Measurements from ENCODE around the gene TLE5.
"Not testable (repeated sequence)": the region's sequence is repeated elsewhere in the genome, so short reads cannot be mapped to it uniquely, and the experiment has no call there.

TLE5 gene

GRCh38 chr19:3066482-3067049, 4.3 kb upstream of the TLE5 start:
- H3K4me3 ChIP-seq (ENCODE audit: low read length): no peak overlapping the region
- DNase-seq (ENCODE audit: low read depth, low spot score): no peak

DNA sequence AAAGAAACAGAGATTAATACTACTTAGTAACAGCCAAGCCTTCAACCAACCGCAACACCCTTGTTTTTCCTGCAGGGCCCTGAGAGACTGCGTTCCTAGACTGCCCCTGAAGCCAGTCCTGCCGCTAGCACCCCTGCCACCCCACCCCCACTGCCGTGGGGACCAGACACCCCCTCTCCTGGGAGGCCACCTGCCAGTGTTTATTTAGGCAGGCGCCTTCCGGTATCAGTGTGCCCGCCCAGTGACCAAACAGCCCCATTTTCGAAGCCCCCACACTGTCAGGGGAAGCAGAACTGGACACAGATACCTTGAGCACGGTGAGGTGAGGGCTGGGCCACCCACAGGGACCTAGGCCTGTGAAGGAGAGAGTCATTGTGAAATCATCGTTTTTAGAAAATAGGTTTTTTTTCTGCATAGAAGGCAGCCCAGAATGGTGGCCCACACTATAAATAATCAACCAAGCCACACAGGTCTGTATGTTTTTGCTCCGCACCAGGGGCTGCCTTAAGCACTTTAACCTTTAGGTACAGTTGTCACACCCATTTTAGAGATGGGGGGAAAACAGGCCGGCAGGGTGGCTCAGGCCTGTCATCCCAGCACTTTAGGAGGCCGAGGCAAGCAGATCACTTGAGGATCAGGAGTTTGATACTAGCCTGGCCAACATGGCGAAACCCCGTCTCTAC, 3.5 kb upstream of the TLE5 start:
- H3K4me3 ChIP-seq (ENCODE audit: low read length): no peak overlapping the region
- DNase-seq (ENCODE audit: low read depth, low spot score): no peak

DNA sequence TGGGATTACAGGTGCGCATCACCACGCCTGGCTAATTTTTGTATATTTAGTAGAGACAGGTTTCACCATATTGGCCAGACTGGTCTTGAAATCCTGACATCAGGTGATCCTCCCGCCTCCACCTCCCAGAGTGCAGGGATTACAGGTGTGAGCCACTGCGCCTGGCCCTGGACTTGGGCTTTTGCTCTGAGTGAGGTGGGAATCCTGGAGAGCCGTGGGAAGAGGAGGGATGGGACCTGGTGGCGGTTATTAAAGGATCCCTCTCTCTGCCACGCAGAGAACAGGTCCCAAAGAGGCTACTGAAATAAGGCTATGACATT, 1.7 kb upstream of the TLE5 start:
- H3K4me3 ChIP-seq (ENCODE audit: low read length): no peak overlapping the region
- no peak for DNase-seq (ENCODE audit: low read depth, low spot score)

DNA sequence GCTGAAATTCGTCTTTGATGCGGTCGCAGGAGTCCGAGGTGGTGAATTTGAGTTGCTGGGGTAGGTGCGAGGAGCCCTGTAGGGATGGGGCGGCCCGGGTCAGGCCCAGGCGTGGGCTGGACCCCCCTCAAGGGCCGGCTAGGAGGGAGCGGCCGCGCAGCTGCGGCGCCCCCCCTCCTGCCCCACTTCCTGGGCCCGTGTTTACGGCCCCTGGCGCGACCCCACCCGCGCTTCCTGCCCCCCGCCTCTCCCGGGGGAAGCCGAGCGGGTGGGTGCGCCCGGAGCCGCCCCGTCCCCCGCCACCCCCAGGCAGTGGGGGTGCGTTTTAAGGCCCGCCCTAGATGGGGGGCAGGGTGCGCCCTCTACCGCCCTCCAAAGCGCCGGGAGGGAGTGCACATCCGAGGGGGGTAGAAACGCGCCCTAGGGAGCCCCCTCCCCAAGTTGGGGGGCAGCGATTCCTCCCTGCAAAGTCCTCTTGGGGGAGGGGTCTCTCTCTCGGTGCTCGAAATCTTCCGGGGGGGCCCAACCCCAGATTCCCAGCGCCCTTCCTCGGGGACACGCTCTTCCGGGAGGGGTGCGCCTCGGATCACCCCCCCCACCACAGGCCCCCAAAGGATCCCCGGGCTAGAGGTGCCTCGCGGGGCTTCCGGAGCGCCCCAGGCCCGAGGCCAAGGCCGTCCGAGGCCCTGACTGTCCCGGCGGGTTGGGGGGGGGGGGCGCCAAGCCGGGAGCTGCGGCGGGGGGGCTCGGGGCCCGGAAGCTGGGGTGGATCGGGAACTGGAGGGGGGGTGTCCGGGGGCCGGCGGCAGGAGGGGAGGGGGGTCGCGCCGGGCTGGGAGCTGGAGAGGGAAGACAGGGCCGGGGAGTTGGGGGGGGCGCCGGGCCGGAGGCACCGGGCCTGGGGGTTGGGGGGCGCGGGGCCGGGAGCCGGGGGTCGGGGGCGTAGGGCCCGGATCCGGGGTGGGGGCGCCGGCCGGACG, 823 bp downstream of the TLE5 start:
- peak; percentile 66 for DNase-seq (ENCODE audit: low read depth, low spot score)
- peak overlapping the region; percentile 72 for H3K4me3 ChIP-seq (ENCODE audit: low read length)

DNA sequence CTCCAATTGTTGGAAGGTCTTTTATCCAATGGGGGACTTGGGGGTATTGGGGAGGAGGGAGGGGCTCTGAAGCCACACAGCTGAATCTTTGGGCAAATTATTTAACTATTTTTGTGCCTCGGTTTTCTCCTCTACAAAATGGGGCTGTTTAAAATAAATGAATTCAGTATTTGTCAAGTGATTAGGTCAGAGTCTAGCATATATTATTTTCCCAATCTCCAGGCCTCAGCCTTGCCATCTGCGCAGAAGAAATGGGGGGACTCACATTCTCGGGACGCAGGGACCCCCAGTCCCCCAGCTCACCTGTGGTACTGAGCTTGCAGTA, 1.5 kb downstream of the TLE5 start:
- DNase-seq (ENCODE audit: low read depth, low spot score): no peak
- H3K4me3 ChIP-seq (ENCODE audit: low read length): peak overlapping the region; percentile 72

DNA sequence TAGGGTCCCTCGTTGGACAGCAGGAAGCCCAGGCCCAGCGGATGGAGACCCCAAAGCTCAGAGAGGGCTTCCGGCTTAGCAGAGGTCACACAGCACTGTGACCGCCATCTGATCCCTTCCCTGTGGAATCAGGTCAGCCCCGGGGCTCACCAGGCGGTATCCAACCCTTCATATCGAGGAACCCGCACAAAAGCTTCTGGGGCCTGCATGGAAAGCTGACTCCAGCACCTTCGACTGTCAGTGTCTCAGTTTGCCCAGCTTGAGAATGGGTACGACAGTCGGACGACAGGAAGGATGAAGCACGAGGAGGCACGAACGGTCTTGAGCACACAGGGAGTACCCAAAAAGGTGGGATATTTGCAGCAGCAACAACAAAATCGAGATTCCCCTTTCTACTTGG, 2.6 kb downstream of the TLE5 start:
- no peak overlapping the region for H3K4me3 ChIP-seq (ENCODE audit: low read length)

GRCh38 chr19:3058821-3059314, 3.4 kb downstream of the TLE5 start:
- no peak overlapping the region for H3K4me3 ChIP-seq (ENCODE audit: low read length)
- no peak for DNase-seq (ENCODE audit: low read depth, low spot score)

More for the DNA sequence above, 2.6 kb downstream of the TLE5 start:
- no peak for DNase-seq (ENCODE audit: low read depth, low spot score)

- H3K4me3 ChIP-seq (ENCODE audit: low read length): no peak overlapping the region
- DNase-seq (ENCODE audit: low read depth, low spot score): no peak
Measured at GRCh38 chr19:3058009-3058820, 4.1 kb downstream of the TLE5 start.

DNA sequence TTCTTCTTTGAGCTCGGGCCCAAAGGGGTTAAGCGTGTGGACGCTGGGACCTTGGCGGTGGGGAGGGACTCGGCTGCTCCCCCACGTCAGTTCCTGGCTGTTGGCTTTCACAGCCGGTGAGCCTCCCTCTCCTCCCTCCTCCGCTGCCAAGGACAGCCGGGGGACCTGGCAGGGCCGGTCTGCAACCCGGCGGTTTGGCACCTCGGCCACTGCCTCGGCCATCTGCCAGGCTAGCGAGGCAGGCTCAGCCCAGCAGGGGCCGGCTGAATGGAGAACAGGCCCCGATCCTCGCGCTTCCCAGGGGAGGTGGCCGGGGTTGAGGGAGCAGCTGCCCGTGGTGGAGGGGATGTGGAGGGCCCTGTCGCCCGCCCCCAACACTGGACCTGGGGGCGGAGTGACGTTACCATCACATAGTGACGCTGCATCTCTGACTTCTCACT, 5.0 kb downstream of the TLE5 start:
- H3K4me3 ChIP-seq (ENCODE audit: low read length): no peak overlapping the region
- DNase-seq (ENCODE audit: low read depth, low spot score): no peak

- DNase-seq (ENCODE audit: low read depth, low spot score): no peak
- H3K4me3 ChIP-seq (ENCODE audit: low read length): no peak overlapping the region
Measured at GRCh38 chr19:3056417-3057088, 5.7 kb downstream of the TLE5 start.

DNA sequence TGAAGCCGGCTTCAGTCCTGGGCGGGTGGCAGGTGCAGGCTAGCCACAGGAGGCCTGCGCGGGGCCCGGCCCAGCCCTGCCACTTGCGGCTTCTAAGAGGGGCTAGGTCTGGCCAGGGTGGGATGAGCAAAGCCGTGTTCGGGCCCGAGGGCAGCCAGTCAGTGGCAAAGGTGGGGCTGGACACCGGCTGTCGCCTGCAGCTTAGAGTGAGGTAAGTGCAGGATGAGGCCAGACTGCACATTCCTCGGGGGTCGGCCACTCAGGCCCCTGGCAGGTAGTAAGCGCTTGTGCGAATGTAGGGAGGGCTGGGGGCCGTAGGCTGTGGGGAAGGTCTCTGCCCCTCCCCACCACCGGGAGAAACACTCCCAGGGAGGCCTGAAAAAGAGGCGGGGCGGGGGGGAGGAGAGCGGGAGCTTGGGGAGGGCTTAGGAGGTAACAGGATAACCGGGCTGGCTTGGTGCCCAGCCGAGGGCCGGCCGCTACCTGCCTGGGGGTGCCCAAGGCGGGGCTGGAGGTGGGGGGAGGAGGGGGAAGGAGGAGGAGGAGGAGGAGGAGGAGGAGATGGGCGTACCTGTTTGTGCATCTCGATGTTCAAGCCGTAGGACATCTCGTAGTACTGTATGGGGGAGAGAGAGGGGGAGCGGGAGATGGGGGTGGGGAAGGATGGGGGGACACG, 6.4 kb downstream of the TLE5 start:
- DNase-seq (ENCODE audit: low read depth, low spot score): no peak
- H3K4me3 ChIP-seq (ENCODE audit: low read length): no peak overlapping the region

DNA sequence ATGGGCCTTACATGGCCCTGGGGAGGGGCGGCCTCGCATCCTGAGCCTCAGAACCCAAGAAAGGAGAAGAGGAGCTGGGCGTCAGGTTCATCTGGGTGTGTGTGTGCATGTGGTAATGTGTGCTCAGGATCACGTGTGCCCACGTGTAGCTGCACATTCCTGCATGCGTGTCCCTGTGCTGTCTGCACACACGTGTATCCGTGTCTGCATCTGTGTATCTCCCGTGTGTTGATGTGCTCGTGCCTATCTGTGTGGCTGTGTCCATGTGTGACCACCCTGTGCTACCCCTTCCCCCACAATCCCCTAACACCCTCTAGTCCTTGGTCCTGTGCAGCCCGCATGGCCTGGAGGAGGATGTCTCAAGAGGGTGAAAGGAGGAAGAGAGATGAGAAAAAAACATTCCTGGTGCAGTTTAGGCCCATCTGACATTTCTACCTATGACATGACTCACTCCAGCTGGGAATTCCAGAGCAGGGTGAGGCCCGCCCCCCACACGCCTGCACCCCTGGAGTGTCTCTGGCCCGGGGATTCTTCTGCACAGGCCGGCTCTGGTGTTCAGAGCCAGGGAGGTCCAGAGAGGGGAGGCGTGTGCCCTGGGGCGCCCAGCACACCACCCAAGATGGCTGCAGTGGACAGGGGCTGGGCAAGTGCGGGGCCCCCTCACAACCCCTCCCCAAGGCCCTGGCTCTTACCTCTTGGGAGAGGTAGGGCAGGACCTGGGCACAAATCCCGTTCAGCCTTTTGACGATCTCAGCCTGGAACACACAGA, 7.1 kb downstream of the TLE5 start:
- DNase-seq (ENCODE audit: low read depth, low spot score): no peak
- H3K4me3 ChIP-seq (ENCODE audit: low read length): no peak overlapping the region

- H3K4me3 ChIP-seq (ENCODE audit: low read length): no peak overlapping the region
- no peak for DNase-seq (ENCODE audit: low read depth, low spot score)
Measured at GRCh38 chr19:3054265-3054971, 7.9 kb downstream of the TLE5 start.

- no peak overlapping the region for H3K4me3 ChIP-seq (ENCODE audit: low read length)
- no peak for DNase-seq (ENCODE audit: low read depth, low spot score)
Measured at GRCh38 chr19:3053780-3054179, 8.5 kb downstream of the TLE5 start.

DNA sequence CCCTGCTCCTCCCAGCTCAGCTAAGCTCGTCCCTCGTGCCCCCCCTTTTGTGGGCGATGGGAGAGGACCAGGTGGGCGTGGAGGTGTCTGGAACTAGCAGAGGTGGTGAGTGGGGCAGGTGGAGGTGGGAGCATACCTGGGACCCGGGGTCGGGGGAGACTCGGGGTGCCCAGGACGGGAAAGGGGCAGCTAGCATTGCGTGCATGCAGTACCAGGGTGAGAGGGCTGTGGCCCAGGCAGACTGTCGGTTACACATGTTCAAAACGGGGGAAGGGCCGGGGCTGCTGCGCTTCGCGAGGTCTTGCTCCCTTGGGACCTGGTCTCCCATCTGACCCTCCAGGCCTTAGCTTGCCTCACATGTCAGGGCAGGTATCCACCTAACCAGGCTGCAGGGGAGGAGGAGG, 9.1 kb downstream of the TLE5 start:
- no peak for DNase-seq (ENCODE audit: low read depth, low spot score)
- H3K4me3 ChIP-seq (ENCODE audit: low read length): no peak overlapping the region

GRCh38 chr19:3050016-3050415, 12.3 kb downstream of the TLE5 start:
- not testable (repeated sequence) for H3K4me3 ChIP-seq (ENCODE audit: low read length); DNase-seq (ENCODE audit: low read depth, low spot score)

DNA sequence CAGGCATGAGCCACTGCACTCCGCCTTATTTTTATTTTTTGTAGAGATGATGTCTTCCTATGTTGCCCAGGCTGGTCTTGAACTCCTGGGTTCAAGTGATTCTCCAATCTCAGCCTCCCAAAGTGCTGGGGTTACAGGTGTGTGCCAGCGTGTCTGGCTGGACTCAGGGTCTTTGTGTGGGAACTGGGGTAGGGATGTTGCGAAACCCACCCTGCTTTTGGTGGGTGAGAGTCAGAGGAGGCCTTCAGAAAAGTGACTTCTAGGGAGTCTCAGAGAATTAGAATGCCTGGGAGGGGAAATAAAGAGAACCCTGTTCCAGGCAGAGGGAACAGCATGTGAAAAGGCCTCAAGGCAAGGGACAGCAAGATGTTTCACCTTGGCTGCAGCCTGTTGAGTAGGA, 13.2 kb downstream of the TLE5 start:
- no peak overlapping the region for H3K4me3 ChIP-seq (ENCODE audit: low read length)
- DNase-seq (ENCODE audit: low read depth, low spot score): no peak

Measured in Jurkat, Clone E6-1 (cell line).